GM19193 (cell line): ENCODE results near the gene DUSP14.

Source experiments
- POLR2A ChIP-seq: IDR thresholded peaks from 4 replicates; pipeline ENCODE4 v1.6.1; 2011; ENCODE audit not compliant: insufficient read depth, insufficient read length; ENCODE audit errors: extremely low read depth

The DUSP14 gene

GRCh38 chr17:37489197-37490001 is at the start of gene DUSP14:
TSS of gene DUSP14 (plus strand) at chr17:37489891. CDS start at chr17:37512273, 22,382 bp downstream.
- TF ChIP-seq POLR2A, result peak; percentile 77

- no peak for TF ChIP-seq POLR2A
These were observed 49.3 kb upstream of the DUSP14 start for GRCh38 chr17:37440424-37440823.

DNA sequence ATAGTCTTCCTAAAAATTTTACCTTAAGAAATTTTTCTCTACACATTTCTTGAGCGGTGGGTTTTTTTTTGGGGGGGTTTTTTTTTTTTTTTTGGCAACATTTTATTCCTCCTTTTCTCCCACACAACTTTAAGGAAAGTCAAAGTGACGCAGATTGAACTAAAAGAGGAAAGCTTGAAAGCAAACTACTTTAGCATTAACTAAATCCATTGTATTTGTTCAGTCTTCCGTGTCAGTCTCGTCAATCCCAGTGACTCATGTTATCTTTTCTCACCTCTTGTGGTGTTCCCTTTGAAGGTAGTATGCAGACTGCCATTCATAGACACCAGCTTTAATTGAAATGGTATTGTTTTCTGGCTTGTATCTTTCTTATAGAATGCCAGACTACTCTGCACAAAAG is 43.7 kb upstream of the DUSP14 start:
- TF ChIP-seq POLR2A, result no peak

GRCh38 chr17:37447641-37448040 is 42.0 kb upstream of the DUSP14 start:
- no peak for TF ChIP-seq POLR2A

DNA sequence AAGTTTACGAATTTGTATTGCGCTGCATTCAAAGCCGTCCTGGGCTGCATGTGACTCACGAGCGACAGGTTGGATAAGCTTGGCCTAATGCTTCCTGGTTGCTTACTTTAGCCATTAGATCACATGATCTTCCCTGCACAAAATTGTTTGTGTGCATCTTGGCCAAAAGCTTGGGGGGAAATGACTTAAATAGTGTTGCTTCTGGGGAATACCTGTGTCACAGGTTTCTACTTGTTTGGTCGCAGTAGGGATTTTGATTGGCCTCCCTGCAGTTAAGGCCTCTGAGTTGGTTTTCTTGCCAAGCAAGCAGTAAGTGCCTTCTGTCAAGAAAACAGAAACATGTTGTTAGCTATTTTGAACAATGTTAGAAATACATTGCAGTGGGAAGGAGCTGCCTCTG is 39.6 kb upstream of the DUSP14 start:
- TF ChIP-seq POLR2A, result no peak

- TF ChIP-seq POLR2A, result no peak
These were observed 30.9 kb upstream of the DUSP14 start for GRCh38 chr17:37458805-37459204.

DNA sequence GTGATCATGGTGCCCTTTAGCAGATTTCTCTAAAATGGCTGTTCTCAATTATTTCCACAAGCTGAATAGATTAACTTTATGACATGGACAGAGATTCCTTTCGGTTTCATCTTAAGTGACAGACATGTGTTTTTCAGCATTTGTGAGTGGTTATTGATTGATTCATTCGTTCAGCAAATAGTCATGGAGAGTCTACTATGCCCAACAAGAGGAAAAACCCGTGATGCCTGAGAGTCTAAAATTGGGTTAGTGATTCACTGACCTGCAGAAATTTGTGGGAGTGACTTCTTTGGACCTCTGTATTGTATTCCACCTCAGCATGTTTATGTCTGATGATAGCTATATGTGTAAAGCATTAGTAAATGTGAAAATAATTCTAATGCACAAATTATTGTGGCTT is 28.0 kb upstream of the DUSP14 start:
- TF ChIP-seq POLR2A, result no peak

DNA sequence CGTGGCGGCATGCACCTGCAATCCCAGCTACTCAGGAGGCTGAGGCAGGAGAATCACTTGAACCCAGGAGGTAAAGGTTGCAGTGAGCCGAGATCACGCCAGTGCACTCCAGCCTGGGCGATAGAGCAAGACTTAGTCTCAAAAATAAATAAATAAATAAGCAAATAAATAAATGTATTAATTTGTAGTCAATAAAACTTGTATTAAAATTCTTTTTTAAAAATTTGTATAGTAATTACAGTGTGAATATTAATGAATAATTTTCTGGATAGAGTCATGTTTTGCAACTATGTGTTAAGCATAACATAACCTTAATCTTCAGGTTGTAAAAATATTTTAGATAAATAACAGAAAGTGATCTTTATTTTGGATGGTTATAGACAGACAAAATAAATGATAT is 27.2 kb upstream of the DUSP14 start:
- TF ChIP-seq POLR2A, result no peak

DNA sequence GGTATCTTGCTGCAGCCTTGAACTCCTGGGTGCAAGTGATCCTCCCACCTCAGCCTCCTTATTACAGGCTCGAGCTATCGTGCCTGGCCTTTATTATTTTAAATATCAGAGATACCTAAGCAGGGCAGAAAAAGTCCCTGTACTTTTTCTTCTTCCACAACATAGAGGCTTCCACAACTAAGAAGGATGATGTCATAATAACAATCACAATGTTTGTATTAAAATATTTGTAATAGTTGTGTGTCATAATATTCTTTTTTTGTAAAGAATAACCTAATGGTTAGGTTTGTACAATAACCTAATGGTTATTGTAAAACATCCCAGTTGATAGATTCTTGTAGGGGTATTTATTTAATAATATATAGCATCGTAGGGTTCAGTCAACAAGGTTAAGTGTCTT is 26.7 kb upstream of the DUSP14 start:
- no peak for TF ChIP-seq POLR2A

- TF ChIP-seq POLR2A, result no peak
These were observed 24.5 kb upstream of the DUSP14 start for GRCh38 chr17:37465069-37465616.

GRCh38 chr17:37466471-37466870 is 23.2 kb upstream of the DUSP14 start:
- no peak for TF ChIP-seq POLR2A

- no peak for TF ChIP-seq POLR2A
These were observed 19.5 kb upstream of the DUSP14 start for GRCh38 chr17:37470181-37470580.

DNA sequence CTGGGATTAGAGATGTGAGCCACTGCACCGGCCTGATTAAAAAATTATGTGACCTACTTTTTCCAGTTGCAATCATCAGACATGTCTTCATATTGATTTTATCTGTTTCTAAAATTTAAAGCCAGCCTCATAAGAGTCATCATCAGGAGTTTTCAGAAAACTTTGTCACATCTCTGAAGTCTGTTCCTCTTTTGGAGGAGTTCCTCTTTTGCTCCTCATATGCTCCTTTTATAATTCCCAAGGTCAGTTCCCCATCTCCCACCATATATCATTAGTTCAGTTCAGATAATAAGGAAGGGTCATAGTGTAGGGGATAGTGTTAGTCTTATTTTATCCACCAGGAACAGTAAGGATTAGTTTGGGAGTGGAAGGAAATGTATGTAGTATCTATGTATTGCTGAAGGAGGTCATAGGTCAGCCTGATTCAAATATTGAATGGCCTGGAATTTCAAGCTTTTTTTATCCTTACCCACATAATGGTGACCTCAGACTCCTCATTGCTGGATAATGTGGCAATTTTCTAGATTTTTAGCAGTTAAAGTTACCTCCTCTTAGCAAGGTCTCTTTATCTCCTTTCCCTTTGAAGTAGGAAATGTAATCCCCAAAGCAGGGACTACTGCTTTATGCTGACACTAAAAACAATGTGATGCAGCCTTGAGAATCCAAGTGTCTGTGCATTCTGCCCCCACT is 13.8 kb upstream of the DUSP14 start:
- no peak for TF ChIP-seq POLR2A

GRCh38 chr17:37476431-37477120 is 13.1 kb upstream of the DUSP14 start:
- TF ChIP-seq POLR2A, result no peak

DNA sequence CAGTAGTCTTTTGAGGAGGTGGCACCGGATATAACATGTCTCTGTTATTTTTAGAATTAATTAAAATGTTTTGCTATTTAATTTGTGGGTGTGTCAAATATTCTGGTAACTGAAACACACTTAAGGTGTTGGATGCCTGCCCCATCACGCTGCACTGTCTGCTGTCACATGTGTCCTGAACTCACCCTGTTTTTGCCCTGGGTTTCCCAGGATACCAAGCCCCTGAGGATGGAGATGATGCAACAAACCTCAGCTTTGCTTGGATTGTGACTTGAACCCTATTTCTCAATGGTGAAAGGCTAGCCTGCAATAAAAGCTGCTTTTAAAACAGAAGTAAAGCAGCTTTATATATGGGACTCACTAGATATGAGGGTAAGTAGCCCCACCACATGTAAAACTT is 11.5 kb upstream of the DUSP14 start:
- TF ChIP-seq POLR2A, result no peak
